Liver (tissue), 9 donors: ENCODE measurements around the gene DROSHA. TPM values are rescaled to one million over a fixed set of nuclear protein-coding genes. Genes with fewer than 3 reads are reported as not detected.

Experiments
- DNase-seq: peaks from one replicate; pipeline ENCODE4 v3.0.0-alpha.2; 2017; ENCODE audit warnings: low spot score
- H3K27ac ChIP-seq, 2 donors: one replicate each; pipeline ENCODE4 v1.7.0; 2013; ENCODE audit warnings: inconsistent platforms in 2 of 2, low read length in 2 of 2, control low read depth in 1 of 2, low read depth in 1 of 2, mild to moderate bottlenecking in 1 of 2
- H3K27me3 ChIP-seq, 4 donors: one replicate each; pipeline versions ENCODE4 v1.6.1 to v1.7.0; 2013; ENCODE audit warnings: low read length in 3 of 4, inconsistent platforms in 1 of 4, mild to moderate bottlenecking in 1 of 4, moderate library complexity in 1 of 4; ENCODE audit not compliant: control insufficient read depth in 4 of 4, insufficient read depth in 4 of 4
- H3K36me3 ChIP-seq, 4 donors: one replicate each; pipeline versions ENCODE4 v1.6.1 to v1.7.0; 2013; ENCODE audit warnings: low read length in 3 of 4, mild to moderate bottlenecking in 3 of 4, low read depth in 1 of 4, moderate library complexity in 1 of 4; ENCODE audit not compliant: control insufficient read depth in 4 of 4, insufficient read depth in 3 of 4
- H3K4me1 ChIP-seq, 4 donors: one replicate each; pipeline versions ENCODE4 v1.6.1 to v1.7.0; 2013; ENCODE audit warnings: low read length in 3 of 4, mild to moderate bottlenecking in 3 of 4, moderate library complexity in 1 of 4; ENCODE audit not compliant: control insufficient read depth in 4 of 4, insufficient read depth in 4 of 4
- H3K4me3 ChIP-seq, 3 donors: one replicate each; pipeline versions ENCODE4 v1.6.1 to v1.7.0; 2013; ENCODE audit warnings: low read length in 3 of 3, control low read depth in 1 of 3, low read depth in 1 of 3, mild to moderate bottlenecking in 1 of 3
- H3K9ac ChIP-seq, 2 donors: one replicate each; pipeline ENCODE4 v1.7.0; 2013; ENCODE audit warnings: low read length in 2 of 2, mild to moderate bottlenecking in 2 of 2, moderate library complexity in 2 of 2, control low read depth in 1 of 2, low read depth in 1 of 2
- H3K9me3 ChIP-seq, 4 donors: one replicate each; pipeline versions ENCODE4 v1.6.1 to v1.7.0; 2013; ENCODE audit warnings: low read length in 3 of 4; ENCODE audit not compliant: control insufficient read depth in 4 of 4
- EGR1 ChIP-seq, 2 donors: IDR thresholded peaks; 2 replicates each; pipeline ENCODE4 v1.6.1; 2016 to 2018; ENCODE audit warnings: antibody characterized with exemption in 2 of 2, low read depth in 2 of 2
- FOXA1 ChIP-seq: IDR thresholded peaks from 2 replicates; pipeline ENCODE4 v1.6.1; 2016; ENCODE audit warnings: antibody characterized with exemption
- FOXA2 ChIP-seq: IDR thresholded peaks from 2 replicates; pipeline ENCODE4 v1.6.1; 2016; ENCODE audit warnings: antibody characterized with exemption
- GABPA ChIP-seq, 2 donors: IDR thresholded peaks in 1 of 2; conservative IDR thresholded peaks in 1 of 2; 2 replicates each; pipeline ENCODE4 v1.6.1; 2016; ENCODE audit warnings: antibody characterized with exemption in 2 of 2, mild to moderate bottlenecking in 1 of 2, moderate library complexity in 1 of 2
- HNF4A ChIP-seq, 2 donors: conservative IDR thresholded peaks; 2 replicates each; pipeline ENCODE4 v1.6.1; 2016; ENCODE audit warnings: antibody characterized with exemption in 2 of 2, mild to moderate bottlenecking in 2 of 2
- HNF4G ChIP-seq: IDR thresholded peaks from 2 replicates; pipeline ENCODE4 v1.6.1; 2016; ENCODE audit warnings: antibody characterized with exemption
- JUND ChIP-seq, 2 donors: IDR thresholded peaks; 2 replicates each; pipeline ENCODE4 v1.6.1; 2016; ENCODE audit warnings: antibody characterized with exemption in 2 of 2
- NR2F2 ChIP-seq: IDR thresholded peaks from 2 replicates; pipeline ENCODE4 v1.6.1; 2016; ENCODE audit warnings: antibody characterized with exemption
- RAD21 ChIP-seq, 2 donors: IDR thresholded peaks; 2 replicates each; pipeline ENCODE4 v1.6.1; 2016; ENCODE audit warnings: antibody characterized with exemption in 2 of 2, mild to moderate bottlenecking in 2 of 2
- RXRA ChIP-seq, 2 donors: IDR thresholded peaks; 2 replicates each; pipeline ENCODE4 v1.6.1; 2017 to 2018; ENCODE audit warnings: antibody characterized with exemption in 2 of 2, mild to moderate bottlenecking in 1 of 2
- SP1 ChIP-seq: IDR thresholded peaks from 2 replicates; pipeline ENCODE4 v1.6.1; 2018; ENCODE audit warnings: antibody characterized with exemption, mild to moderate bottlenecking
- TAF1 ChIP-seq: conservative IDR thresholded peaks from 2 replicates; pipeline ENCODE4 v1.6.1; 2016; ENCODE audit warnings: antibody characterized with exemption, mild to moderate bottlenecking
- YY1 ChIP-seq: IDR thresholded peaks from 2 replicates; pipeline ENCODE4 v1.6.1; 2016; ENCODE audit warnings: antibody characterized with exemption, mild to moderate bottlenecking
- WGBS: extraction: QIAGEN DNeasy Blood & Tissue Kit; methylation state at CpG from one replicate; pipeline ENCODE4 v1.1.7; 2013; 5-methylcytosine and 5-hydroxymethylcytosine counted together
- polyA plus RNA-seq, 2 donors: library from polyadenylated mRNA; stranded (reverse) in 1 of 2; unstranded in 1 of 2; fragments of 200-250 nt in 1 of 2; fragments of >200 nt in 1 of 2; fragmentation: Nextera tagmentation in 1 of 2; extraction: Ambion mirVana in 1 of 2; gene quantifications; one replicate each; pipeline versions ENCODE4 v1.2.1 to v1.2.3, GENCODE V29; 2013 to 2015
- total RNA-seq, 2 donors: library from RNA; depleted of rRNA; stranded (reverse); fragments of >200 nt; gene quantifications; one replicate each; pipeline ENCODE4 v1.2.3, GENCODE V29; 2014
- TF ChIP-seq, protein P1 (sequence below): fragments of 150-350 bp; IDR thresholded peaks from 2 replicates; pipeline ENCODE4 v1.5.1; 2017; ENCODE audit warnings: improper control_type of control experiment, low read depth, low read length; ENCODE audit not compliant: missing input control
- TF ChIP-seq, protein P2 (sequence below): IDR thresholded peaks from 2 replicates; pipeline ENCODE4 v1.6.1; 2016; ENCODE audit warnings: antibody characterized with exemption, mild to moderate bottlenecking
- TF ChIP-seq, protein P3 (sequence below): IDR thresholded peaks from 2 replicates; pipeline ENCODE4 v1.6.1; 2016; ENCODE audit warnings: antibody characterized with exemption
- donor health status: healthy.
- donor health status: healthy.
- donor health status: healthy.
- donor health status: healthy.
- donor health status: healthy.

Gene DROSHA
- total and polyA plus RNA-seq, 4 donors = 8.2 to 25.4 (median 15.4) TPM

DNA sequence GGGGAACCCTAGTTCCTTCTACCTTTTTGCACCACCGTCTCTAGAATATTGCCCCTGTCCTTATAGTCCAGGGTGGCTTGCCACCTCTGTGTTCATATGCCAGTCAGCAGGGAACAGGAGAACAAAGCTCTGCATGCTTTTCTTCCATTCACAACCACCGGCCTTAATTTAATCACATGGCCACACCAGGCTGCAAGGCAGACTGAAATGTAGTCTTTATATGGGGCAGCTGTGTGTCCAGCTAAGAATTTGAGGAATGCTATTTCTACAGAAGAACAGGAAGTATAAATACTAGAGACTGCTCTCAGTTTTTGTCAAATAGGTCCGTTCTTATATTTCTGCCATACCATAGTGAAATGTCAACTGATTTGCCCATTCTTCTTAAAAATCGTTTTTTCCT lies 6.0 kb upstream of the DROSHA start:
- H3K36me3 ChIP-seq = peaks cover 6 to 57% (median 38%) of the 10 kb centered on the region in 4 donors
- no peak for DNase-seq
- H3K9ac ChIP-seq = no peak overlapping the region
- H3K4me3 ChIP-seq = no peak overlapping the region
- H3K9me3 ChIP-seq = no peaks in the 10 kb centered on the region
- 82% methylated on average over 4 of the region's 4 CpGs for WGBS
- peaks cover 1 to 8% (median 8%) of the 10 kb centered on the region in 4 donors for H3K4me1 ChIP-seq
- no peaks in the 10 kb centered on the region for H3K27me3 ChIP-seq
- TF ChIP-seq JUND (IDR thresholded peaks at IDR 0.05) = no peak
- no peak for TF ChIP-seq YY1
- TF ChIP-seq SP1 = no peak
- no peak for TF ChIP-seq FOXA2
- TF ChIP-seq, protein P1, sequence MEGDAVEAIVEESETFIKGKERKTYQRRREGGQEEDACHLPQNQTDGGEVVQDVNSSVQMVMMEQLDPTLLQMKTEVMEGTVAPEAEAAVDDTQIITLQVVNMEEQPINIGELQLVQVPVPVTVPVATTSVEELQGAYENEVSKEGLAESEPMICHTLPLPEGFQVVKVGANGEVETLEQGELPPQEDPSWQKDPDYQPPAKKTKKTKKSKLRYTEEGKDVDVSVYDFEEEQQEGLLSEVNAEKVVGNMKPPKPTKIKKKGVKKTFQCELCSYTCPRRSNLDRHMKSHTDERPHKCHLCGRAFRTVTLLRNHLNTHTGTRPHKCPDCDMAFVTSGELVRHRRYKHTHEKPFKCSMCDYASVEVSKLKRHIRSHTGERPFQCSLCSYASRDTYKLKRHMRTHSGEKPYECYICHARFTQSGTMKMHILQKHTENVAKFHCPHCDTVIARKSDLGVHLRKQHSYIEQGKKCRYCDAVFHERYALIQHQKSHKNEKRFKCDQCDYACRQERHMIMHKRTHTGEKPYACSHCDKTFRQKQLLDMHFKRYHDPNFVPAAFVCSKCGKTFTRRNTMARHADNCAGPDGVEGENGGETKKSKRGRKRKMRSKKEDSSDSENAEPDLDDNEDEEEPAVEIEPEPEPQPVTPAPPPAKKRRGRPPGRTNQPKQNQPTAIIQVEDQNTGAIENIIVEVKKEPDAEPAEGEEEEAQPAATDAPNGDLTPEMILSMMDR = no peak
- TF ChIP-seq GABPA (IDR thresholded peaks at IDR 0.05 in 1 of 2, conservative IDR thresholded peaks at IDR 0.05 in 1 of 2) = no peak
- TF ChIP-seq, protein P2, sequence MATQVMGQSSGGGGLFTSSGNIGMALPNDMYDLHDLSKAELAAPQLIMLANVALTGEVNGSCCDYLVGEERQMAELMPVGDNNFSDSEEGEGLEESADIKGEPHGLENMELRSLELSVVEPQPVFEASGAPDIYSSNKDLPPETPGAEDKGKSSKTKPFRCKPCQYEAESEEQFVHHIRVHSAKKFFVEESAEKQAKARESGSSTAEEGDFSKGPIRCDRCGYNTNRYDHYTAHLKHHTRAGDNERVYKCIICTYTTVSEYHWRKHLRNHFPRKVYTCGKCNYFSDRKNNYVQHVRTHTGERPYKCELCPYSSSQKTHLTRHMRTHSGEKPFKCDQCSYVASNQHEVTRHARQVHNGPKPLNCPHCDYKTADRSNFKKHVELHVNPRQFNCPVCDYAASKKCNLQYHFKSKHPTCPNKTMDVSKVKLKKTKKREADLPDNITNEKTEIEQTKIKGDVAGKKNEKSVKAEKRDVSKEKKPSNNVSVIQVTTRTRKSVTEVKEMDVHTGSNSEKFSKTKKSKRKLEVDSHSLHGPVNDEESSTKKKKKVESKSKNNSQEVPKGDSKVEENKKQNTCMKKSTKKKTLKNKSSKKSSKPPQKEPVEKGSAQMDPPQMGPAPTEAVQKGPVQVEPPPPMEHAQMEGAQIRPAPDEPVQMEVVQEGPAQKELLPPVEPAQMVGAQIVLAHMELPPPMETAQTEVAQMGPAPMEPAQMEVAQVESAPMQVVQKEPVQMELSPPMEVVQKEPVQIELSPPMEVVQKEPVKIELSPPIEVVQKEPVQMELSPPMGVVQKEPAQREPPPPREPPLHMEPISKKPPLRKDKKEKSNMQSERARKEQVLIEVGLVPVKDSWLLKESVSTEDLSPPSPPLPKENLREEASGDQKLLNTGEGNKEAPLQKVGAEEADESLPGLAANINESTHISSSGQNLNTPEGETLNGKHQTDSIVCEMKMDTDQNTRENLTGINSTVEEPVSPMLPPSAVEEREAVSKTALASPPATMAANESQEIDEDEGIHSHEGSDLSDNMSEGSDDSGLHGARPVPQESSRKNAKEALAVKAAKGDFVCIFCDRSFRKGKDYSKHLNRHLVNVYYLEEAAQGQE = no peak
- TF ChIP-seq RXRA (IDR thresholded peaks at IDR 0.05) = no peak
- no peak for TF ChIP-seq RAD21 (IDR thresholded peaks at IDR 0.05)
- no peak overlapping the region for H3K27ac ChIP-seq

DNA sequence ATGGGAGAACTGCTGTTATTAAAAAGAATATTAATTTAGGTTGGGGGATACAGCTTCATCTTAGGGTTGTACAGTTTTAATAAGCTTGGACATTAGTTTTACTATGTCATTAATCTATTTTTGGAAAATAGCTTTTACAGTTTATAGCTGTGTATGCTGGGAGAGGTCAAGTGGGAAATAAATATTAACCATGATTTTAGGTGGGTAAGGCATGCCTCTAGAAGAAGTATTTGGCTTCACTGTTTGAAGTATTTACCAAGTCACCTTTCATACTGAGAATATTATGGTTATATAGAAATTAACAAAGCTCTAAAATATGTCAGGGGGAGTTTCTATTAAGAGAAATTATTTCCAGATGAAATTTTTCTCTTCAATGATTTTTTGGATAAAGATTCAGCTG lies 5.5 kb upstream of the DROSHA start:
- Histone ChIP-seq H3K4me3 (no peak overlapping the region), H3K4me1 (peaks cover 1 to 10% (median 9%) of the 10 kb centered on the region in 4 donors), H3K9ac (no peak overlapping the region), H3K27me3 (no peaks in the 10 kb centered on the region), H3K36me3 (peaks cover 6 to 55% (median 34%) of the 10 kb centered on the region in 4 donors), H3K9me3 (no peaks in the 10 kb centered on the region), H3K27ac (no peak overlapping the region)
- no peak for DNase-seq
- TF ChIP-seq NR2F2 (no peak), RAD21 (IDR thresholded peaks at IDR 0.05) (no peak), JUND (IDR thresholded peaks at IDR 0.05) (no peak), RXRA (IDR thresholded peaks at IDR 0.05) (no peak)

DNA sequence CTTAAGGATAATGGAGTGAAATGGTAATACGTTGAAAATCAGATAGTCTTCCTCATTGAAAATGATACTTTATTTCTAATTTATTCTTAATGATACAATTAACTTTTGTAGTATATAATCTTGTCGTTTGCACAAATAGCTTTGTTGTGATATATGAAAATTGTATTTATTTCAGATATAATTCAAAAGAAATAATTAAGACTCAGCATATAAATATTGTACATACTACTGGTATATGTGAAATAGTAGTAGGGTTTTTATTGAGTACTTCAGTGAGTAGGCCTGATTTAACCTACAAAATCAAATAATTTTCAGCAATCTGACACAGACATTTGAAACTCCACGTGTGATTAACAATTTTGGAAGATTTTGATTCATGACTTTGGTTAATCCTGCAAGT lies 5.0 kb upstream of the DROSHA start:
- no peaks in the 10 kb centered on the region for H3K27me3 ChIP-seq
- no peak overlapping the region for H3K4me3 ChIP-seq
- no peaks in the 10 kb centered on the region for H3K9me3 ChIP-seq
- DNase-seq = no peak
- H3K27ac ChIP-seq = no peak overlapping the region
- H3K4me1 ChIP-seq = peaks cover 1 to 10% (median 9%) of the 10 kb centered on the region in 4 donors
- H3K36me3 ChIP-seq = peaks cover 6 to 53% (median 33%) of the 10 kb centered on the region in 4 donors
- WGBS = 94% methylated on average over 3 of the region's 3 CpGs
- no peak overlapping the region for H3K9ac ChIP-seq
- no peak for TF ChIP-seq EGR1 (IDR thresholded peaks at IDR 0.05; ENCODE audit: low read depth in 2 of 2)
- no peak for TF ChIP-seq RXRA (IDR thresholded peaks at IDR 0.05)
- no peak for TF ChIP-seq SP1
- TF ChIP-seq NR2F2 = no peak
- no peak for TF ChIP-seq HNF4A (conservative IDR thresholded peaks at IDR 0.05)
- TF ChIP-seq FOXA1 = no peak
- TF ChIP-seq, protein P3, sequence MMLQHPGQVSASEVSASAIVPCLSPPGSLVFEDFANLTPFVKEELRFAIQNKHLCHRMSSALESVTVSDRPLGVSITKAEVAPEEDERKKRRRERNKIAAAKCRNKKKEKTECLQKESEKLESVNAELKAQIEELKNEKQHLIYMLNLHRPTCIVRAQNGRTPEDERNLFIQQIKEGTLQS = no peak
- TF ChIP-seq TAF1 = no peak
- no peak for TF ChIP-seq RAD21 (IDR thresholded peaks at IDR 0.05)
- no peak for TF ChIP-seq JUND (IDR thresholded peaks at IDR 0.05)
- TF ChIP-seq, protein P1 = no peak
- TF ChIP-seq, protein P2 = no peak
- TF ChIP-seq GABPA (IDR thresholded peaks at IDR 0.05 in 1 of 2, conservative IDR thresholded peaks at IDR 0.05 in 1 of 2) = no peak
- TF ChIP-seq HNF4G = no peak
